Activated CD4-positive, alpha-beta T cell treated with anti-CD3 and anti-CD28 coated beads, Interleukin-2, Interleukin-4, amounts not matched to agents 100 ng/mL and 50 ng/mL, durations not matched to agents 16 hours and 8 hours (primary cell): ENCODE measurements around the gene MED12L.
"Not testable (repeated sequence)": the region's sequence is repeated elsewhere in the genome, so short reads cannot be mapped to it uniquely, and the experiment has no call there.

ENCODE experiments used
- DNase-seq: peaks from one replicate; pipeline ENCODE4 v3.0.0-alpha.2; 2020; ENCODE audit warnings: low spot score

The MED12L gene

DNA sequence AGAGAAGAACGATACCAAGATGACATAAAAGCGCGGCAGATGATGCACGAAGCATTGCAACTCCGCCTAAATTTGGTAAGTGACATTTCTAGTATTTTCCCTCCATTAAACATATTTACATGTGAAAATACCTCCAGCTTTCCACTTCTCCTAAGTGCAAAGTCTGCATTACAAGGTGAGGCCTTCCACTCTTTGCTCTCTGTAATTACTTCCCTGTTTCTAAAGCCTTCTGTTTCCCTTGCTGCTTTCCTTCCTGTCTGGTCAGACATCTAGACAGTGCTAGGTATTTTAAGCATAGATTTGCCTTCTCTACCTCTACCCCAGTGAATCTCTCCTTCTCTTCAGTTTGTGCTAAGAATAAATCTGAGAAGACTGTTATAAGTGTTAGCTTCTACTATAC, 297.2 kb downstream of the MED12L start:
- no peak for DNase-seq

GRCh38 chr3:151383111-151383510, 297.6 kb downstream of the MED12L start:
- no peak for DNase-seq

- DNase-seq: no peak
Observed at GRCh38 chr3:151383956-151384355, 298.5 kb downstream of the MED12L start.

GRCh38 chr3:151384741-151385174, 299.3 kb downstream of the MED12L start, which contains the start of gene P2RY12:
Gene P2RY12, minus strand, starts transcription at chr3:151384753. Its CDS starts 45,908 bp downstream, at chr3:151338845.
- no peak for DNase-seq

DNA sequence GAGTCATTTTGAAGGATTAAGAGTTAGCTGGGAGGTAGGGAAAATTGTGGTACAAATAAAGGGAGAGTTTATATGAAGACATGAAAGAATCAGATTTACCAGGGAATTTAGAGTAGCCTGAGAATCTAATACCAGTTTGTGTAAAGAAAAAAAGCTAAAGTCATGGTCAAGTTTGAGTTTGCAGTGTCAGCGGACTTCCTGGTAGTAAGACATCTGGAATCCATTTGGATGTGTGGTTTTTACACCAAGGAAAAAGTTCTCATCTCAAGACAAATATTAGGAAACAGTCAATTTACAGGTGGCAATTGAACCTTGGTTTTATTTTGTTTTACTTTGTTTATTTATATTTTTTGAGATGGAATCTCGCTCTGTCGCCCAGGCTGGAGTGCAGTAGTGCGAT, 300.6 kb downstream of the MED12L start:
- DNase-seq: no peak

DNA sequence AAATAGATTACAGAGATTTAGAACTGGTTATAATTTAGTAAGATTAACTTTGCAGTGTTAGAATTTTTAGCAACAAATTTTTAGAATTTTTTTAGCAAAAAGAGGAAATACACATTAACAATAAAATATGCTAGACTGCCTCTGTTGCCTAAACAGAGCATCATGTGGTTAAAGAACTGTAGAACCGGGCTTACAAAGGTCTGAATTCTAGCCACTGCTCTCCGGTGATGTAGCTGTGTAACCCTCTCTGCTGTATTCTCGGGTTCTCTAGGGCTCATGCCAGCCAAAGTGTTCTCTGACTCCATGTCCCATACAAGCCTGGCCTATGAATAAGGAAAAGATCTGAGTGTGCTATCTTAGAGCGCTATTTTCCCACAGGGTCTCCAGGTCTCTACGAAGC, 302.0 kb downstream of the MED12L start:
- DNase-seq: no peak

DNA sequence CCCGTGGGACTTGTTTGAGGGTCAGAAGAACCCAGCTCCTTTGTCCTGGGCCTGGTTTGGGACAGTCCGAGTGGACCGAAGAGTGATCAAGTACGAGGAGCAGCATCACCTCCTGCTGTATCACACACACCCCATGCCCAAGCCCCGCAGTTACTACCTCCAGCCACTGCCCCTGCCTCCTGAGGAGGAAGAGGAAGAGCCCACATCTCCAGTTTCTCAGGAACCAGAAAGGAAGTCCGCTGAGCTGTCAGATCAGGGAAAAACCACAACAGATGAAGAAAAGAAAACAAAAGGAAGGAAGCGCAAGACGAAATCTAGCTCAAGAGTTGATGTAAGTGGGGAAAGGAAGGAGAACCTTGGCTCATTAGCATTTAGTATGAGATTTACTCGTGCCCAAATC, 302.4 kb downstream of the MED12L start:
- no peak for DNase-seq

DNA sequence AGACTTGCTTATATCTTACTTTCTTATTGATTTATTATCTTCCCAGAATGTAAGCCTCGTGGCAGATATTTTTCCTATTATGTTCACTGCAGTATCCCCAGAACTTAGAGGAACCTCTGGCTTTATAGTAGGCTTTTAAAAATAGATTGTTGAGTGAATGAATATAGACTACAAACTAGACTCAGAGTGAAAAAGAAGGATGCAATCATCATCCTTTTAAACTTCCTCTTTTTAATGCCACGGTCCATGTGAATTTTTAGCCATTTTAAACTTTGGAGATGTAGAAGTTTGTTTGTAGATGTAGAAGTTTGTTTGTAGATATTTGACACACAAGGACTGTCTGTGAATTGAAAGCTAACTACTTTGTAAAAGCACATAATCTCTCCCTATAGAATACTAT, 306.3 kb downstream of the MED12L start:
- no peak for DNase-seq

DNA sequence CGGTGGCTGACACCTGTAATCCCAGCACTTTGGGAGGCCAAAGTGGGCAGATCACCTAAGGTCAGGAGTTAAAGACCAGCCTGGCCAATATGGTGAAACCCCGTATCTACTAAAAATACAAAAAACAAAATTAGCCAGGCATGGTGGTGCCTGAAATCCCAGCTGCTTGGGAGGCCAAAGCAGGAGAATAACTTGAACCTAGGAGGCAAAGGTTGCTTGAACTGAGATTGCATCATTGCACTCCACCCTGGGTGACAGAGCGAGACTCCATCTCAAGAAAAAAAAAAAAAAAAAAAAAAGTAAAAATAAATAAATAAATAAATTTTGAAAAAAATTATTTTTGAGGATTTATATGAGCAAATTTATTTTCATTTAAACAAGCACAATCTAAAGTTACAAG, 306.7 kb downstream of the MED12L start:
- DNase-seq: not testable (repeated sequence)

GRCh38 chr3:151393146-151393830, 307.8 kb downstream of the MED12L start:
- no peak for DNase-seq

- DNase-seq: no peak
Observed at GRCh38 chr3:151393941-151394340, 308.5 kb downstream of the MED12L start.

- DNase-seq: no peak
Observed at GRCh38 chr3:151394611-151395010, 309.1 kb downstream of the MED12L start.

GRCh38 chr3:151395806-151396205, 310.3 kb downstream of the MED12L start:
- DNase-seq: no peak

- no peak for DNase-seq
Observed at GRCh38 chr3:151398895-151399294, 313.4 kb downstream of the MED12L start.

DNA sequence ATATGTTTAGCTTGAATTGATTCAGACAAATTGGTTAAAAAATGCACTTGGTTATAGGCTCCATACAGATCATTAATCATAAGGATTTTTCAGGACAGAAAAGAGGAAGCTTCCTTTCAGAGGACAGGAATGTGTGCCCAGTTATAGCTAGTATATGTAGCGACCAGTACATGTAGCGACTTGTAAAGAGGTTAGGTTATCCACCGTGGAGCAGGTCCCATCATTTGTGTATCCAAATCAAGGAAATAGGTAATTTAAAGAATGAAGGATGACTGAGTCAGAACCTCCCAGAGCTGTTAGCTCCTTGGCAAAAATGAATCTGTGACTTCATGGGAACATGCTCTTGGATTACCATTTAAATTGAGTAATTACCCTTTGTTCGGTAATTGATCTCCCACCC, 314.9 kb downstream of the MED12L start:
- DNase-seq: no peak

DNA sequence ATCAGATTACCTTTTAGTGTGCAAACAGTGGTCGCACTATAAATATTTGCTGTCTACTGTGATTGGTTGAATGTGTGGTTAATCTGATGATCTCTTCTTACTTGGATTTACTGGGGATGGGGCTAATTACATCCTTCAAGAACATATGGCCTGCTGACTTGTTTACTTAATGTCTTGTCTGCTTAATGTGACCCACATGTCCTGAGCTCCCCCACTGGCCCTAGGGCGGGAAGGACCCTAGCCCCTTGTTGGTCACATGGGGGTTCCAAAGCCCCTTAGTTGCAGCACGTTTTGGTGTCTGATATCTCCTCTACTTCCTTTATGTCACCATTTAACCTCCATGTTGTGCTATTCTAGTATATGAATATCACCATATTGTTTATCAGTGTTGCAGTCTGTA, 316.9 kb downstream of the MED12L start:
- no peak for DNase-seq

DNA sequence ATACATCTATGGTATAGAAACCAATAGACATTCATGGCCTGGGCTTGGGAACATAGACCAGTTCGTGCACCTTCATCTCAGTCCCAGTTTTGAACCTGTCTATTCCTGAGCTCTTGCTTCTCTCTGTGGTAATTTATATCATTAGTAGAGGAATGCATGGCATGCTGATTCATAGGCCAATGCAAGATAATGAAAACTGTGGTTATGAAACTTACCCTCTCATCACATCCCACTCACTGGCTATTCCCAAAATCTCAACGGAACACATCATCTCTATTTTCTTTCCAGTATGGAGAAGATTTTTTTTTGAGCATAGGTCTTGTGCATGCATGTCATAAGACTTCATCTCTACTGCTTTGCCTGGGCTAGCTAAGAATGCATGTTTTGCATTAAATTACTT, 317.8 kb downstream of the MED12L start:
- DNase-seq: no peak

DNA sequence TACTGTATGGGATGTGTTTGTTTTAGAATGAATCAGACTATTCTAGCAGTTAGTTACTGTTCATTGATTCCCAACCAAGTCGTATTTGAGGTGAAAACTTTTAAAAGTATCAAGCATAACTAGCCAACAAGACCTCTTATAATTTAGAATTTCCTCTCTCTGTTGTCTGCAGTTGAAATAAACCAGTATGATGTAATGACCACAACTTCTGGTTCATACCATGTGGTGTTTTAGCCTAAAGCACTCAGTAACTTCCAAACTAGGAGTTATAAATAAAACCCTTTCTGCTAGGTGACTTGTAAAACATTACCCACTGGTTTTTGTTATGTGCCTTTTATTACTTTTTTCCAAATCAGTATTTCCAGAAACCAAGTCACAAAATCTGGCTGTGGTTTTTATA, 318.9 kb downstream of the MED12L start:
- no peak for DNase-seq

DNA sequence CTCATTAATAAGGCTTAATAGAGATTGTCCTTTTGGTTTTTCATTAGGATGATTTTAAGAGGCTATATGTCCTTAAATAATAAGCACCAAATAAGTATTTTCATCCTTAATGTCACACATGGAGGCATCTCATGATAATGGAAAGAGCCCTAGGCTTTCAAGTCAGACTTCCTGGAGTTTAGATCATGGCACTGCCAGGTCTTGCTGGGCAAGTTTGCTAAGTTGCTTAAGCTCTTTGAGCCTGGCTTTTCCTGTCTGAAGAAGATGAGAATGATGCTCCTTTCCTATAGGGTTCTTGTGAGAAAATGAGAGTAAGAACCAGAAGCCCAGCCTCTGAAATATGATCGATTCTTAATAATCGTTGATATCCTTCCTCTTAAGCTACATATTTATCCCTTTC, 322.5 kb downstream of the MED12L start:
- no peak for DNase-seq

DNA sequence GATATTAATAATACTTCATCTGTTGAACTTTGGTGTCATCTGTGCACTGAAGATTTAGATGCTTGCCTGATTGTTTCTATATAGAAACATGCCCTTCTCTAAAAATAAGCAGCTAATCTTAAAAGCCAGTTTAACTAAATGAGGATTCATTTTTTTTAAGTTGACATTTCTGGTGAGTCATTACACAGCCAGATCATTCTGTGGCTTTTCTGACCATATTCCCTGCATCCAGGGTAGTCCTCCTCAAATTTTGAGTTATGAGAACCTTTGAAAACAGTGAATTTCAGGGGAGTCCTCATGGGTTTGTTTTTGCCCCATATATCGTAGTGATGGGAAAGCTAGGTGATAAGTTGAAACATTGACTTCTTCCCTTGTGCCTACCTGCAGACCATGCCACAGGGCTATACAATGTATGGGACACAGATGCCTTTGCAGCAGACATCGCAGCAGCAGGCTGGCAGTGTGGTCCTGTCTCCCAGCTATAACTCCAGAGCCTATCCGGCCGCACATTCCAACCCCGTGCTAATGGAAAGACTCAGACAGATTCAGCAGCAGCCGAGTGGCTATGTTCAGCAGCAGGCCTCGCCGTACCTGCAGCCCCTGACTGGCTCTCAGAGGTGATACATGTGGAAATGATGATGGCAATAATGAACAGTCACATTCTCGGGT, 325.6 kb downstream of the MED12L start:
- DNase-seq: no peak

DNA sequence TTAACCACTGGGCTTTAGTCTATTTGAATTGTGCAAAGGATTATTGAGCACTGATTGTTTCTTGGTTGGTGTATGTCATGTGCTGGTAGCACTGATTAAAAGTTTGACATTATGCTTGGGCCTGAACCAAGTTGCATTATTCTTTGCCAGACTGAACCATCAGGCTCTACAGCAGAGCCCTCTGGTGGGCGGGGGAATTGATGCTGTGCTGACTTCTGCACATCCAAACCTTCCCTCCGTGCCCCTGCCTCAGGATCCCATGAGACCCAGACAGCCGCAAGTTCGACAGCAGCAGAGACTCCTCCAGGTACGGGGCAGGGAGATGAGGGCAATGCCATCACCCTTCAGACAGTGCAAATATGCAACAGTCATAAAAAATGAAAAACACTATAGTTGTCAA, 327.5 kb downstream of the MED12L start:
- DNase-seq: no peak

- DNase-seq: no peak
Observed at GRCh38 chr3:151415289-151415688, 329.8 kb downstream of the MED12L start.

DNA sequence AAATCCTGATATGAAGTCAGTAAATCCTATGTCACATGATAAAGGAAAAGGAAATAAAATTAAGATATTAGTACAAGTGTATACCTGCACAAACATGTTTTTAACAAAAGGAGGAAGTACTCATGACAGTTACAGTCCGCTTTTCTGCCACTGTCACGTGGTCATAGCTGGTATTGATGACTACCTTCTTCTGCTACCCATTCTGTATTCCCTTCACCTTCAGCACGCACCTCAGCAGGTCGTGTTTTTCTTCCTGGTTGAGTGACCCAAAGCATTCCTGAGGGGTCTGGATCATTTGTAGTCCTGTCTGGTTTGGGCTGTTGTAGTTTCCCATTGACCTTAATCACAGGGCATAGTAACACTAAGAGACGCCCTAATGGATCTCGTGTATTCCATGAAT, 334.3 kb downstream of the MED12L start:
- DNase-seq: no peak

DNA sequence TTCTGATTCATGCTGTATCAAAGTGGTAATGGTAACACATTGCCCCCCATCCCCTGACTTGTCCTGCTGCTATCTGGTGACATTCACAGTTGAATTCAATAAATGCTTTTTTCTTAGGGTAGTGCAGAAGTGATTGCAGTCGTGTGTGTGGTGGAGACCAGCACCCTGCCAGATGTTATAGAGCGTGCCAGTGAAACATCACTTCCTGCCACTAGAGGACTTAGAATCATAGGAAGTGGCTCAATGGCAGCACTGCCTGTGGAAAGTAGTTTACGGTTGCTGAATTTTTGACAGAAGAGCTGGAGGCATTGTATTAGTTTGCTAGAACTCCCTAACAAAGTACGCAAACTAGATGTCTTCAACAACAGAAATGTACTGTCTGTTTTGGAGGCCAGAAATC, 336.5 kb downstream of the MED12L start:
- no peak for DNase-seq
